Activated CD8-positive, alpha-beta memory T cell treated with anti-CD3 and anti-CD28 coated beads for 36 hours (primary cell): ENCODE measurements around the gene MYO1F. TPM values are rescaled to one million over a fixed set of nuclear protein-coding genes. Genes with fewer than 3 reads are reported as not detected.

Experiments
- CTCF ChIA-PET: fragments of 350-600 bp; sonication (Branson Sonifier 250); formaldehyde crosslinking; loops from one replicate; lab custom pipeline; 2021; ENCODE audit warnings: antibody characterized with exemption; lab: Charles Lee
- POLR2A ChIA-PET: fragments of 350-600 bp; sonication (Branson Sonifier 250); formaldehyde crosslinking; loops from one replicate; lab custom pipeline; 2021; ENCODE audit warnings: antibody characterized with exemption; lab: Charles Lee
- total RNA-seq, 2 experiments: library from RNA; stranded (reverse); gene quantifications; one replicate each; pipeline ENCODE4 v1.2.3, GENCODE V29; 2021

Gene MYO1F
- total RNA-seq, 2 experiments from 2014 or later, result 35.4 to 36.1 TPM

DNA sequence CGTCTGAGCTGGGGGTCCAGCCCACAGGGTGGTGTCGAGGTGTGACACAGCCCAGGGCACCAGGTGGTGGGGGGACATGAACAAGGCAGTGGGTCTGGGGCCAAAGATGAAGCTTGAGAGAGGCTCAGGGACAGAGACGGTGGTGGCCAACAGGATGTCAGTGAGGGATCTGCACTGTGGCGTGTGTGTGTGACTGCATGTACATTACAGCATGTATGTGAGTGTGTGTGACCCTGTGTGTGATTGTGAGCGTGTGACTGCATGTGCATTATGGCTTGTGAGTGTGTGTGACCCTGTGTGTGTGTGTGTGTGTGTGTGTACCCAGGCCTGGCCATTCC is 31.7 kb upstream of the MYO1F start:
- ChIA-PET POLR2A (no interaction called here), CTCF (interaction anchor here (0.6 to 1.0 kb wide), 2 partner anchors 30 to 33 kb away, joined by 3 read pairs; no protein-coding TSS in a partner anchor)

DNA sequence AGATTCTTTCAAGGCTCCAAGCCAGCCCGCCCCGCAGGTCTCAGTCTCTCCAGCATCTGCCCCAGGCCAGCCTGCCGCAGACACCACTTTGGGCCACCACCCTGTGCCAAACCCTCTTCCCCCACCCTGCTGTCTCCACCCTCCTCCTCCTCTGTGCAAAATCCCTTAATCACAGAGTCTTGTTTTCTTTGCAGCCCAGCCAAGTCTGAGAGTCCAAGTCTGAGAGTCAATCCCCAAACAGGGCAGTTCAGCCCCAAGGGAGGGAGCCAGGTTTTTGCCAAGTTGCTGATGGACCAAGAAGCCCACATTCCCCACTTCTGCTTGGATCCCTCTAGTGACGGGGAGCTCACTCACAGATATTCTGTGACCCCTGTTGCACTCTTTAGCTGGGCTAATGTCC is 30.1 kb upstream of the MYO1F start:
- POLR2A ChIA-PET, result no interaction called here
- CTCF ChIA-PET, result no interaction called here

DNA sequence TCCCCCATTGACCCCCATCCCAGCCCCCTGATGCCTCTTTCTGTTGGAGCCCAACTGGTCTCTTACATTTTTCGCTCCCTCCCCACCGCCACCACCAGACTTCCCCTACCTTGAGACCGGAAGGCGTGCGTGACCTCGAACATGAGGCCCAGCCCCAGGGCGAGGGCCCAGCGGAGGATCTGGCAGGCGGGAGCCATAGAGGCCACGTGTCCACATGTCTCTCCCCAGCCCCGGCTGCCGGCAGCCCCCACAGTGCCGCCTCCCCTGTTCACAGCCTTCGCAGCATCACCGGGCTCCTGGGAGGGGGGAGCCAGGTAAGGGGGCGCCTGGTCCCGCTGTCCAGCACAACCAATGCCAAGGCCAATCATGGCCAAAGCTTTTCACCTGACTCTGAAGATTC is 28.3 kb upstream of the MYO1F start:
- ChIA-PET CTCF (interaction anchor here (1.1 to 1.4 kb wide), 2 partner anchors 10 to 89 kb away, joined by 3 read pairs; no protein-coding TSS in a partner anchor), POLR2A (no interaction called here)

DNA sequence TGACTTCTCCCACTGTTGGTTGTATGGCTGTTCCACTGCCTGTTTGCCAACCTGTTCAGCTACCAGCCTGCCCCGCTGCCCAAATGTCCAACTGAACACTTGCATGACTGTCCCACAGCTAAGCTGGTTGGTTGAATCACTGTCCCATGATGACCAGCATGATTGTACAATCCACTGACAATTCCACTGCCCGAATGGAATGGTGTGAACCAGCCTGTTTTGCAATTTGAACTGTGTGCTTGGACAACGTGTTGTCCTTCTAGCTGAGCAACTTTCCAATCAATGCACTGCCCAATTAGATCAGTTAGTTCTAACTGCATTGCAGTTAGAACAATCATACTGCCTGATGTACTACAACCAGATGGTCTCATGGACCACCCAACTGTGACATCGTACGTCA is 24.6 kb upstream of the MYO1F start:
- ChIA-PET CTCF (interaction anchor here (0.8 to 1.5 kb wide), 2 partner anchors 10 to 21 kb away, joined by 3 to 4 read pairs; no protein-coding TSS in a partner anchor), POLR2A (no interaction called here)

DNA sequence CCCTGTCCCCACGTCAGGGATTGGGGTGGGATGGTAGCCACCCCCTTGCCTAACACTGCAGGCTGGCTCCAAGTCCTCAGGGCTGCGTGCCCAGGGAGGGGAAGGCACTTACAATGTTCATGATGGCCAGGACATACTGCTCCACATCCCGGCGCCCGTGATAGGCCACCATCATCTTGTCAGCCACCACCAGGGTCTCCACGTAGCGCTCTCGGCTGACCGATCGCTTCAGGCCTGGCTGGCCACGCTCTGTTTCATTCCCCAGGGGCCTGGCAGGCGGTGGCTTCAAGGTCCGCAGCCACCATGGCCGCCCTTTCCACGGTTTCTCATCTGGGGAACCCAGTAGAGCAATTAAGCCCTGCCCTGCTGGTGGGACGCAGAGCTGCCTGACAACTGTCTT is 23.6 kb upstream of the MYO1F start:
- CTCF ChIA-PET, result interaction anchor here (0.8 kb wide), 1 partner anchor 11 kb away, joined by 3 read pairs; no protein-coding TSS in a partner anchor
- POLR2A ChIA-PET, result no interaction called here

DNA sequence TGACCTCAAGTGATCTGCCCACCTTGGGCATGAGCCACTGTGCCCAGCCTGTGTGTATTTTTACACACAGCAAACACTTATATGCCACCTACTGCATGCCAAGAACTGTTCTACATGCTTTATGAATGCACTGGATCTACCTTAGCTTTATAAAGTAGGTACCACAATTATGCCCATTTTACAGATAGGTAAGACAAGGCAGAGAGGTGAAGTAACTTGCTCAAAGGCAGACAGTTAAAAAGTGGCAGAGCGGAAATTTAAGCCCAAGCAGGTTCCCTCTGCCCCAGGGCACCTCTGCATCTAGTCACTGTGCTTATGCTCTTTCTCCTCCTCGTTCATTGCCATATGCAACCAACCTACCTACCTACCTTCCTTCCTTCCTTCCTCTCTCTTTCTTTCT is 22.8 kb upstream of the MYO1F start:
- POLR2A ChIA-PET, result no interaction called here
- CTCF ChIA-PET, result no interaction called here

DNA sequence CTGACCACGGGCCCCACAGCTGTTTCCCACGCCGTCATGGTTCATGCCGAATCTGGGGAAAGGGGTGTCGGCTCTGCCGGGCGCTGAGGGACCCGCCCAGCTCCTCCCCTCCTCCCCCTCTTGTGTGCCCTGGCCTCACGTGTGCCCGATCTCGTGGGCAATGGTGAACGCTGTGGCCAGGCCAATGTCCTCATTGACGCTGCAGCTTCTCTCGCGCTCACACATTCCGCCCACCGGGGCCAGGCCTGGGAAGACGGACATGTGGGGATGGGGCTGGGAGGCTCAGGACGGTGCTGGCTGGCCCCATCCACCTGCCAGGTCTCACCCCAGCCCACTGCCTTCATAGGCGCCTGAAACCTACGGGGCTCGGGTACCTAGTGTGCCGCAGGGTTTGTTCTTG is 18.9 kb upstream of the MYO1F start:
- POLR2A ChIA-PET, result no interaction called here
- CTCF ChIA-PET, result interaction anchor here (0.6 to 5.3 kb wide), 2 partner anchors 16 to 159 kb away, joined by 3 to 59 read pairs; partner anchors contain the start of gene MYO1F

DNA sequence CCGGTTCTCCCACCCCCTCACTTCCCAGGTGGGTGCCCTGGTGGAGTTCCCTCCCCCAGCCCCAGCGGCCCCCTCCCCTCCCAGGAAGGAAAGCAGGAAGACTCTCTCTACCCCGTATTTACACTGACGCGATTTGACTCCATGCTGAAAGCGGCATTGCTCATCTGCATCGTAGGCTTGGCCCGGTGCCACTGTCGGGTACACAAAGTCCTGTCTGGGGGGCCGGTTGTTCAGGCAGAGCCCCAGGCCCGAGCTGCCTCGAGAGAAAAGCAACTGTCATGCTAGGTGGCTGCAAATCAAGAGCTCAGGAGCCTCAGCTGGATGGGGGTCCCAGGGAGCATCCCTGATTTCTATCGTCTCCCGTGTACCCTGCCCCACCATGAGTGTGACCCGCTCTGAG is 18.4 kb upstream of the MYO1F start:
- ChIA-PET POLR2A (no interaction called here), CTCF (interaction anchor here (0.6 to 5.3 kb wide), 2 partner anchors 16 to 159 kb away, joined by 3 to 59 read pairs; partner anchors contain the start of gene MYO1F)

DNA sequence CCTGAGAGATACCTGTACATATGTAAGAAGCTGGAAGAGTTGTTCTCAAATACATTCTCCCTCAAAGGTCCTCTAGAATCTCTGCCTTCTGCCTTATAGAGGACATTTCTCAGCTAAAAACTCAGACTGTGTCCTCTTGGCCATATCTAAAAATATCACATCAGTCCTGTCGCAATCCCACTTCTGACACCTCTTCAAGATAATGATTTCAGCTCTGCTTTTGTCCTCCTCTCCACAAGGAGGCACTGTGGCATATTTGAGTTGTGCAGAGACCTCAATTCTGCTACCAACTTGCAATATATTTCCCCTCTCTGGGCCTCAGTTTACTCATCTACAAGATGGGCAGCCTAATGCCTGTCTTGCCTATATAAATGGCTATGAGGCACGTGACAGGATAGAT is 16.7 kb upstream of the MYO1F start:
- ChIA-PET CTCF (interaction anchor here (1.1 to 5.3 kb wide), 2 partner anchors 14 to 25 kb away, joined by 4 to 59 read pairs; partner anchors contain the start of gene MYO1F), POLR2A (no interaction called here)

DNA sequence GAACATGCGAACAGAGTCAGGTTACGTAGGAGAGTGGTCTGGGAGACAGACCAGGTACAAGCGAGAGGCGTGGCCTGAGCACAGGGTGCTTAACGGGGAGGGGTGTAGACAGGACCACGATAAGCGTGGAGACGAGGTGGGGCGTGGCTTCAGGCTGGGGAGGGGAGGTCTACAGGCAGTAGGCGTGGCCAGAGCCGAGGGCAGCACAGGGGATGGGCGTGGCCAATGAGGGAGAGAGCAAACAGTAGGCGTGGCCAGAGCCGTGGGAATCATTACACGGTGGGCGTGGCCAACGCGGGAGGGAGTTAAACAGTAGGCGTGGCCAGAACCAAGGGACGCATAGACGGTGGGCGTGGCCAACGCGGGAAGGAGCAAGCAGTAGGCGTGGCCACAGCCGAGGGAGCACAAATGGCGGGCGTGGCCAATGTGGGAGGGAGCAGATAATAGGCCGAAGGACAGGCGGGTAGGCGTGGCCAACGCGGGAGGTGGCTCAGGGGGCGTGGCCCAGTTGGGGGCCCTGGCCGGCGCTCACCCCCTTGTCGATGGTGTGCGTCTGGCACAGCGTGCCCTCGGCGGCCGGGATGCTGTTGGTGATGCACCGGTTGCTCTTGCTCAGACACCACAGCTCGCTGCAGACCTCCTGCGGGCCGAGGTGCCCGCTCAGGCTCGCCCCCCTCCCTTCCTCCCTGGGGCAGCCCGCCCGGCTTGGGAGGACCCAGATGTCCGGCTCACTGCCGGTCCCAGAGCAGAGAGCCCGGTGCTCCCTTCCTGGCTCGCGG is 15.2 kb upstream of the MYO1F start:
- CTCF ChIA-PET, result interaction anchor here (1.1 to 5.3 kb wide), 3 partner anchors 12 to 22 kb away, joined by 3 to 59 read pairs (median 3); partner anchors contain the start of gene MYO1F
- POLR2A ChIA-PET, result no interaction called here

DNA sequence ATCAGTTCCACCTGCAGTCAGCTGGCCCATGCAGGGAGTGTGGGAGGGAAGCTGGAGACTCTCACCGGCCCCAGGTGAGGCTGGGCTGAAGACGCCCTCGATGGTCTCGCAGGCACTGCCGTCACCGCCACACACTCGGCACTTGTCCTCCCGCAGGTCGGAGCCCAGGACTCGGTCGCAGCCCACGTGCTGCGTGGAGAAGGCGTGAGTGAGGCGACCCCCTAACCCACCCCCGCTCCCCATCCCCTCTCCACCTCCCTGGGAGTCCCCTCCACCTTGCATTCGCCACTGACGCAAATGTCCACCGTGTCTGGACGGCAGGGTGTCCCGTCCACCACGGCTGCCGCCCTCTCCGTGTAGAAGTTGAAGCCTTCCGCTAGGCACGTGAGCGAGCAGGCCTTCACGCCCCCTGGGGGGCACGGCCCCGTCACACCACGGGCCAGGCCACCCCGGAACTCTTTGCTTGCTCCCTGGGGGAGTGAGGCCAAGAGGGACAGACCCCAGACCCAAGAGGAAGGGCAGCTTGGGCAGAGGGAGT is 12.0 kb upstream of the MYO1F start:
- POLR2A ChIA-PET, result no interaction called here

DNA sequence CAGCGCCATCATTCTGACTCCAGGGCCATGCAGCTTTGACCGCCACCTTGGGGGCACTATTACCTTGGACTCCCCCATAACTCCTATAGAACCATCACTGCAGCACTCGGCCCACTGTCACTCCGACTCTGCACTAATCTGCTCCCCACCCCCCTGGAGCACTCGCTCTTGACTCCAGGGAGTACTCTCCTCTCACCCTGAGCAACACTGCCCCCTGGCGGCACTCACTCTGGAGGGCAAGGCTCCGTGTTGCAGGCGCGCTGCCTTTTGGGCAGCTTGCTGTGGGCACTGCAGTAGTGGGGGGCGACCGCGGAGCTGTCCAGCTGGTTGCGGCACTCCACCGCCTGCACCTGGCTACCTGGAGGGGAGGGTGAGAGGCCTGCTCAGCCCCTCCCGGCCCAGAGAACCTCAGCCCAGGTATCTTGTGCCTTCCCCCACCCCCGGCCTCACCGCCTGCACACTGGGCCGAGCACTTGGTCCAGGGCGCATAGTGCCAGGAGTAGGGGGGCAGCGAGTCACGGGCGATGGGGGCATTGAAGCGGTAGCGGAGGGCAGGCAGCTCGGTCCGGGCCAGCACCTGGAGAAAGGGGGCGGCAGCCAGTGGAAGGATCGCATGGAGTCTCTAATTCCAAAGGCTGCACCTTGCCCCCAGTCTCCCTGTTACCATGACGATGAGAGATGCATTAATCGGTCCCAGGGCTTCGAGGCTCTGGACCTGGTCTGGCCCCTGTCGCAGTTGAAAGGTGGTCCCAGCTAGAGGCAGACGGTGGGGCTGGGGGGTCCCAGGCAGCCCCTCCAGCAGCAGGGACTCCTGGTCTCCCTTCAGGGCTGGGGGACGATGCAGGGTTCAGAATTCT is 8.9 kb upstream of the MYO1F start:
- CTCF ChIA-PET, result interaction anchor here (0.5 to 3.2 kb wide), 7 partner anchors 8 to 231 kb away, joined by 3 to 14 read pairs (median 4); partner anchors contain the start of gene MYO1F

More for the DNA sequence above, 12.0 kb upstream of the MYO1F start:
- CTCF ChIA-PET, result interaction anchor here (1.6 to 3.2 kb wide), 2 partner anchors 8 to 11 kb away, joined by 7 to 14 read pairs; partner anchors contain the start of gene MYO1F

DNA sequence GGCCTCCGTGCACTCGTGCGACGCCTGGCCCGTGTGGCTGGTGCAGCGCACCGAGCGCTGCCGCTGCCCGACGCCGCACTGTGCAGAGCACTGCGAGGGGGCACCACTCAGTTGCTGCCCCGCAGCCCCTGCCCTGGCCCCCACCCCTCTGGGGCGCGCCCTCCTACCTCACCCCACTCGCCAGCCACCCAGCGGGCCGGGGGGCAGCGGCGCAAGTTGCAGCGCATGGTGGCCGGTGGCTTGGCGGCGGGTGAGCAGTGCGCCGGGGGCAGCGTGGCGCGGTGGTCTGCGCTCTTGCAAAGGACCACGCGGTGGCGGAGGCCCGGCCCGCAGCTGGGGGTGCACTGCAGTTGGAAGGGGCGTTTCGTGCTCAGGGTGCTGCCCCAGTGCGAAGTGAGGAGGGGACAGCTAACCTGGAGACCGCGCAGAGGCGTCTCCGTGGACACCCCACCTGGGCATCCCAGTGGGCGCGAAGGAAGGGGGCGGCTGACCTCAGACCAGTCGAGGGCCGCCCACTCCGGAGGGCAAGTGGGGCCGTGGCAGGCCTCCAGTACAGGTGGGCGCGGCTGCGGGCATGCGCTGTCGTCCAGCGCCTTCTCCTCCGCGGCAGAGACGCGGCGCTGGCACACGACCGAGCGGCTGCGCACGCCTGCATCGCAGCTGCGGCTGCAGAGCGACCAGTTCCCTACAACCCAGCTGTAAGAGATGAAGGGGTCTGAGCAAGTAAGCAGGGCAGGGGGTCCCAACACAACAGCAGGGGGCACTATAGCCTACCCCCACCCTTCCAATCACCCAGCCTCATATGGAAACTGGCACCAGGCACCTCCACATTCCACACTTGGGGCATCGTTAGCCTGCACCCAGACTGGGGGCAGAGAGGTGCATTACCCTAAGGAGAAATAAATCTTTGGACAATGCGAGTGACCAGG is 8.0 kb upstream of the MYO1F start:
- CTCF ChIA-PET, result interaction anchor here (0.5 to 1.3 kb wide), 2 partner anchors 41 to 230 kb away, joined by 3 to 4 read pairs; no protein-coding TSS in a partner anchor
- POLR2A ChIA-PET, result no interaction called here

More for the DNA sequence above, 8.9 kb upstream of the MYO1F start:
- POLR2A ChIA-PET, result interaction anchor here (0.7 kb wide), 1 partner anchor 172 kb away, joined by 3 read pairs; no protein-coding TSS in a partner anchor

DNA sequence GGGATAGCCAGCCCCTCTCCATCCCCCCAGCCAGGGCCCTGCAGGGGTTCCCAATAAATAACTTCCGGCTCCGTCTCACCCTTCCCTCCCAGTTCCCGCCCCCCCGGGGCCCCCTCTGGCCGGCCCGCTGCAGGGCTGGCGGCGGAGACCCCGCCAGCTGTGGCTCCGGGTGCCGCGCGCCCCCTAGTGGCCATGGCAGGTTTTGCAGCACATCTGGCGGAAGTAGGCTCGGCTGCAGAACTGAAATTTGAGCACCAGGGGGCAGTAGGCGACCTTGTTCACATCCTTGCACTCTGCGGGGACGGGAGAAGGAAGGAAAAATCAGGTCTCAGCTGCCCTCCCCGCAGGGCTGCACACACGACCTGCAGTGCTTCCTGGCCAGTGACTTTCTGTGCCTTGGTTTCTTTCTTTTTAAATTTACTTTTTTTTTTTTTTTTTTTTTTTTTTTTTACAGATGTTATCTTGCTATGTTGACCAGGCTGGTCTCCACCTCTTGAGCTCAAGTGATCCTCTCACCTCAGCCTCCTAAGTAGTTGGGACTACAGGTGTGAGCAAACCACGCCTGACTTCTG is 3.6 kb upstream of the MYO1F start:
- ChIA-PET POLR2A (interaction anchor here (0.6 to 5.9 kb wide), 5 partner anchors 66 to 947 kb away, joined by 3 to 31 read pairs (median 5); partner anchors contain the start of genes PCP2 and ZNF414), CTCF (interaction anchor here (0.6 to 6.6 kb wide), 48 partner anchors 9 to 1894 kb away, joined by 3 to 59 read pairs (median 4); partner anchors contain the start of genes HNRNPM, MARCHF2, OR2Z1 and ZNF414)

DNA sequence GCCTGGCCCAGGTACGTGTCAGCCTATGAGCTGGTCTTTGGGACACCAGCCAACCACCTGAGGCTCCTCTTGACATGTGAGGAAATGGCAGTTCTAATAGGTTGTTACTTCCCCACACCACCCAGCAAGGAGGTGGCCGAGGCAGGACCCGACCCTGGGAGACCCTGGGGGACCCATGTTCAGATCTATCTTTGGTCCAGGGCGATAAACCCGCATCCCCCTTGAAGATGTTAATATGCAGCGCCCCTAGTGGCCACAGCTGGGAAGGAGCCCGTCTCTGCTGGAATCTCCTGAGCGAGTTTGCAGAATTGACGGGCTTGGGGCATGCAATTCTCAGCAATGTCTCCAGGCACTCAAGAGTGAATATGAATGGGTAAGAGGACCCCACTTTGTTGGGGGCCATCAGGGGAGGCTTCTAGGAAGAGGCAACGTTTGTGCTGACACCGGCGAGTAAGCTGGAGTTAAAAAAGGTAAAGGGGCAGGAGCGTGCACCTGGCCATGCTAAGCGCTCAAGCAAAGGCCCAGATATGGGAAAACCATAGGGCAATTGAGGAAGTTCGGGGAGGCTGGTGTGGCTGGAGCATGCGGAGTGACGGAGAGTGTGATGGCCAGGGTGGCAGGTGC is 1.5 kb upstream of the MYO1F start:
- ChIA-PET POLR2A (interaction anchor here (1.0 to 5.9 kb wide), 2 partner anchors 12 to 64 kb away, joined by 3 to 31 read pairs; partner anchors contain the start of gene ZNF414), CTCF (interaction anchor here (0.5 to 6.6 kb wide), 30 partner anchors 8 to 311 kb away, joined by 3 to 59 read pairs (median 4); partner anchors contain the start of genes HNRNPM, MARCHF2 and ZNF414)

DNA sequence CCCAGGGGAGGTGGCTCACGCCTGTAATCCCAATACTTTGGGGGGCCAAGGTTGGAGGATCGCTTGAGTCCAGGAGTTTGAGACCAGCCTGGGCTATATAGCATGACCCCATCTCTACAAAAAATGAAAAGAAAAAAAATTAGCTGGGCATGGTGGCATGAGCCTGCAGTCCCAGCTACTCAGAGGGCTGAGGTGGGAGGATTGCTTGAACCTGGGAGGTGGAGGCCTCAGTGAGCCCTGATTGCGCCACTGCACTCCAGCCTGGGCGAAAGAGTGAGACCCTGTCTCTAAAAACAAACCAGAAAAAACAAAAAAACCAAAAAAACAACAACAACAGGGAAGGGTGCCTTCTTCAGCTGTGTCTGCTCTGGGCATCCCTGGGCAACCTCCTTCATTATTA is 499 bp upstream of the MYO1F start:
- CTCF ChIA-PET, result interaction anchor here (0.6 to 6.6 kb wide), 17 partner anchors 7 to 225 kb away, joined by 3 to 59 read pairs (median 6); partner anchors contain the start of genes MARCHF2 and ZNF414
- POLR2A ChIA-PET, result interaction anchor here (0.5 to 5.9 kb wide), 3 partner anchors 9 to 63 kb away, joined by 4 to 31 read pairs (median 6); partner anchors contain the start of gene ZNF414
